ENCODE measurements around the gene DDX54.
"Not testable (repeated sequence)": the region's sequence is repeated elsewhere in the genome, so short reads cannot be mapped to it uniquely, and the experiment has no call there.

Gene DDX54

GRCh38 chr12:113207613-113208040, 22.3 kb upstream of the DDX54 start:
- peaks cover 3% of the 10 kb centered on the region; the same call in 1 of the 2 replicates for H3K9me3 ChIP-seq (ENCODE audit: insufficient read depth, low read length)
- H3K4me3 ChIP-seq (ENCODE audit: low read length), result peak overlapping the region; percentile 22; the same call in 1 of the 2 replicates
- H4K20me1 ChIP-seq (ENCODE audit: insufficient read depth, low read length), result no peaks in the 10 kb centered on the region
- TF ChIP-seq CTCF (IDR thresholded peaks at IDR 0.05; ENCODE audit: low read depth, low read length), result no peak
- TF ChIP-seq EZH2phosphoT487 (IDR thresholded peaks at IDR 0.05; ENCODE audit: low read depth), result no peak
- peaks cover 37% of the 10 kb centered on the region for H3K4me1 ChIP-seq (ENCODE audit: low read length)
- peak overlapping the region; percentile 12; the same call in 1 of the 2 replicates for H2AFZ ChIP-seq (ENCODE audit: low read depth, low read length)
- H3K36me3 ChIP-seq (replicated peaks; ENCODE audit: low read depth, low read length), result no peaks in the 10 kb centered on the region
- no peaks in the 10 kb centered on the region for H3K27me3 ChIP-seq (ENCODE audit: low read depth, low read length)
- peak overlapping the region; percentile 83 for H3K27ac ChIP-seq (ENCODE audit: low read length)
- no peaks in the 10 kb centered on the region for H3K79me2 ChIP-seq (ENCODE audit: low read length)
- 0 out of 2 replicates have a peak overlapping the region, but pooled peaks have one; percentile 39 for H3K9ac ChIP-seq (ENCODE audit: low read length)
- peak overlapping the region; percentile 63 for H3K4me2 ChIP-seq (ENCODE audit: low read length)

DNA sequence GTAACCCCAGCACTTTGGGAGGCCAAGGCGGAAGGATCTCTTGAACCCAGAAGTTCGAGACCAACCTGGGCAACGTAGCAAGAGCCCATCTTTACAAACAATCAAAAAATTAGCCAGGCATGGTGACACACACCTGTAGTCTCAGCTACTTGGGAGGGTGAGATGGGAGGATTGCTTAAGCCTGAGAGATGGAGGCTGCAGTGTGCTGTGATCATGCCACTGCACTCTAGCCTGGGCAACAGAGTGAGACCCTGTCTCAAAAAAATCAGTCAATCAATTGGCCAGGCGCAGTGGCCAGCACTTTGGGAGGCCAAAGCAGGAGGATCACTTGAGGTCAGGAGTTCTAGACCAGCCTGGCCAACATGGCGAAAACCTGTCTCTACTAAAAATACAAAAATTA, 21.5 kb upstream of the DDX54 start:
- H3K4me3 ChIP-seq (ENCODE audit: low read length); H4K20me1 ChIP-seq (ENCODE audit: insufficient read depth, low read length); H3K27ac ChIP-seq (ENCODE audit: low read length); H3K27me3 ChIP-seq (ENCODE audit: low read depth, low read length); H3K79me2 ChIP-seq (ENCODE audit: low read length); H3K9ac ChIP-seq (ENCODE audit: low read length); H3K36me3 ChIP-seq (replicated peaks; ENCODE audit: low read depth, low read length); H3K9me3 ChIP-seq (ENCODE audit: insufficient read depth, low read length); H2AFZ ChIP-seq (ENCODE audit: low read depth, low read length); H3K4me2 ChIP-seq (ENCODE audit: low read length): not testable (repeated sequence)
- peaks cover 37% of the 10 kb centered on the region for H3K4me1 ChIP-seq (ENCODE audit: low read length)

DNA sequence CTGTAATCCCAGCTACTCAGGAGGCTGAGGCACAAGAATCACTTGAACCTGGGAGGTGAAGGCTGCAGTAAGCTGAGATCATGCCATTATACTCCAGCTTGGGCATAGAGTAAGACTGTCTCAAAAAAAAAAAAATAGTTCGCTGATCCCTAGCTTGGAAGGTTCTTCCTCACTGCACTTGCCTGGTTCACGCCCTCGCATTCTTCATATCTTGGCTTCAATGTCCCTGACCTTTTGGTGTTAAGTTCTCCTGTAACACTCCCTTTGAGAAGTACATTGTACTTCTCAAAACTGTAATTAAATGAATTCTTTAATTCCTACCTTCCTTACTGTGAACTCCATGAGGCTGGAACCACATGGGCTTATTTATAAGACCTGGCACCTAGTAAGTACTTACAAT, 19.5 kb upstream of the DDX54 start:
- TF ChIP-seq EZH2phosphoT487 (IDR thresholded peaks at IDR 0.05; ENCODE audit: low read depth) (no peak), CTCF (IDR thresholded peaks at IDR 0.05; ENCODE audit: low read depth, low read length) (no peak)
- no peak overlapping the region for H2AFZ ChIP-seq (ENCODE audit: low read depth, low read length)
- no peaks in the 10 kb centered on the region for H3K36me3 ChIP-seq (replicated peaks; ENCODE audit: low read depth, low read length)
- peaks cover 27% of the 10 kb centered on the region for H3K4me1 ChIP-seq (ENCODE audit: low read length)
- no peaks in the 10 kb centered on the region for H3K27me3 ChIP-seq (ENCODE audit: low read depth, low read length)
- no peak overlapping the region for H3K4me3 ChIP-seq (ENCODE audit: low read length)
- H3K79me2 ChIP-seq (ENCODE audit: low read length), result no peaks in the 10 kb centered on the region
- H4K20me1 ChIP-seq (ENCODE audit: insufficient read depth, low read length), result no peaks in the 10 kb centered on the region
- no peak overlapping the region for H3K27ac ChIP-seq (ENCODE audit: low read length)
- peaks cover 3% of the 10 kb centered on the region; the same call in 1 of the 2 replicates for H3K9me3 ChIP-seq (ENCODE audit: insufficient read depth, low read length)
- H3K9ac ChIP-seq (ENCODE audit: low read length), result no peak overlapping the region
- H3K4me2 ChIP-seq (ENCODE audit: low read length), result no peak overlapping the region

- H3K9me3 ChIP-seq (ENCODE audit: insufficient read depth, low read length), result peaks cover 3% of the 10 kb centered on the region; the same call in 1 of the 2 replicates
- H3K4me2 ChIP-seq (ENCODE audit: low read length), result no peak overlapping the region
- no peak overlapping the region for H2AFZ ChIP-seq (ENCODE audit: low read depth, low read length)
- no peak for TF ChIP-seq CTCF (IDR thresholded peaks at IDR 0.05; ENCODE audit: low read depth, low read length)
- no peak for TF ChIP-seq EZH2phosphoT487 (IDR thresholded peaks at IDR 0.05; ENCODE audit: low read depth)
- no peaks in the 10 kb centered on the region for H4K20me1 ChIP-seq (ENCODE audit: insufficient read depth, low read length)
- H3K4me1 ChIP-seq (ENCODE audit: low read length), result peaks cover 20% of the 10 kb centered on the region
- no peak overlapping the region for H3K27ac ChIP-seq (ENCODE audit: low read length)
- H3K79me2 ChIP-seq (ENCODE audit: low read length), result no peaks in the 10 kb centered on the region
- no peaks in the 10 kb centered on the region for H3K27me3 ChIP-seq (ENCODE audit: low read depth, low read length)
- H3K4me3 ChIP-seq (ENCODE audit: low read length), result no peak overlapping the region
- no peaks in the 10 kb centered on the region for H3K36me3 ChIP-seq (replicated peaks; ENCODE audit: low read depth, low read length)
- H3K9ac ChIP-seq (ENCODE audit: low read length), result no peak overlapping the region
These were observed 18.8 kb upstream of the DDX54 start for GRCh38 chr12:113203852-113204760.
